NCI-H146 (cell line): ENCODE data around the gene VPS50.
"Not testable (repeated sequence)": the region's sequence is repeated elsewhere in the genome, so short reads cannot be mapped to it uniquely, and the experiment has no call there.

ENCODE experiments used
- DNase-seq: peaks from one replicate; lab custom pipeline; 2025; lab: John Stamatoyannopoulos, UW

The VPS50 gene

DNA sequence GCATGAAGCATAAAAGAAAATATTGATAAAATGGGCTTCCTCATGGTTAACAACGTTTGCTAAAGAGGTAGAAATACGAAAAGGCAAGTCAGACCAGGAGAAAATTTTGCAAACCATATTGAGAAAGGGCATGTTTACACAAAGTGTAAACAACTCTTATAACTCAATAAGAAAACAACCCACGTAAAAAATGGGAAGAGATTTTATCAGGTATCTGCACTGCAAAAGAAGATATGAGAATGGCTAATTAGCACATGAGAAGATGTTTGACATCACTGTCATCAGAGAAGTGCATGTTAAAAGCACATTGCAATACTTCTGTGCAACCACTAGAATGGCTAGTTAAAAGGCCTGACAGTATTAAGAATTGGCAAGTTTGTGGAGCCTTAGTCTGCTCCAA lies 99.5 kb downstream of the VPS50 start:
- no peak for DNase-seq

DNA sequence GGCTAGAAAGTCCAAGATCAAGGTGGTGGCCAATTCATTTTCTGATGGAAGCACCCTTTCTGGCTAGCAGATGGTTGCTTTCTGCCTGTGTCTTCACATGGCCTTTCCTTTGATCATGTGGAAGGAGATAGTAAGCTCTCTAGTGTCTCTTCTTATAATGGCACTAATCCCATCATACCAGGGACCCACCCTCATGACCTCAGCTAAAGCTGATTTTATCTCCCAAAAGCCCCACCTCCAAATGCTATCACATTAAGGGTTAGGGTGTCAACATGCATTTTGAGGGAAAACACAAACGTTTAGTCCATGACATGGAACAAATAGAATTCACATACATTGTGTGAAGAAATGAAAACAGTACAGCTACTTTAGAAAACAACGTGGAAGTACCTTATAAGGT lies 100.0 kb downstream of the VPS50 start:
- DNase-seq, result no peak

- no peak for DNase-seq
Measured at GRCh38 chr7:93337052-93337451, 104.9 kb downstream of the VPS50 start.

DNA sequence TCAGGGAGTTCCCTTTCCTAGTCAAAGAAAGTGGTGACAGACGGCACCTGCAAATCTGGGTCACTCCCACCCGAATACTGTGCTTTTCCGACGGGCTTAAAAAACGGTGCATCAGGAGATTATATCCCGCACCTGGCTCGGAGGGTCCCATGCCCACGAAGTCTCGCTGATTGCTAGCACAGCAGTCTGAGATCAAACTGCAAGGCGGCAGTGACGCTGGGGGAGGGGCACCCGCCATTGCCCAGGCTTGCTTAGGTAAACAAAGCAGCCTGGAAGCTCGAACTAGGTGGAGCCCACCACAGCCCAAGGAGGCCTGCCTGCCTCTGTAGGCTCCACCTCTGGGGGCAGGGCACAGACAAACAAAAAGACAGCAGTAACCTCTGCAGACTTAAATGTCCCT lies 110.0 kb downstream of the VPS50 start:
- DNase-seq, result not testable (repeated sequence)

DNA sequence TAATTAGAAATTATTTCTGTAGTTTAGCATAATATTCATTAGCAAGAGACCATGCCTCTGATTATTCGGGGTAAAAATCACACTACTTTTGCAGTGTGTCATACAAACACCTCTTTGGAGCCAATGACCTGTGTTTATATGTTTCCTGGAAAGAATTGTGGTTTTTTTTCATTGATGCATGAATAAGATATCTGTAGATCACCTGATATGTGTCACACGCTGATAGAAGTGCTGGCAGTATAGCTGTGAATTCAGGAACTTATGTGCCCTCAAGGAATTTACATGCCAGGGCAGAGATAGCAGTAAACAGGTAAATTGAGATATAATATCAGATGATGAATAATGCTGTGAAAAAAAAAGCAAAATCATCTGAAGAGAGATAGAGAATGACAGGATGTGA lies 118.2 kb downstream of the VPS50 start:
- DNase-seq, result no peak

DNA sequence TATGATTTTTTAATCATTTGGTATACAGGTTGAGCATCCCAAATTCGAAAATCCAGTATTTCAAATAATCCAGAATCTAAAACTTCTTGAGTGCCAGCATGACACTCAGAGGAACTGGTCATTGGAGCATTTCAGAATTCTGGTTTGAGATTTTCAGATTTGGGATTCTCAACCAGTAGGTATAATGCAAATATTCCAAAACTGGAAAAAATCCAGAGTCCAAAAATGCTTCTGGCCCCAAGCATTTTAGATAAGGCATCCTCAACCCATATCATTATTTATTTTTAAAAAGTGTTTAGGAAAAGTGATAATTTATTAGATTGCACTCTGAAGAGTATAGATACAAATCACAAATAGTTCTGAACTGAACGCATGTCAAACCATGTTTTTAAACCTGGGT lies 120.7 kb downstream of the VPS50 start:
- no peak for DNase-seq

DNA sequence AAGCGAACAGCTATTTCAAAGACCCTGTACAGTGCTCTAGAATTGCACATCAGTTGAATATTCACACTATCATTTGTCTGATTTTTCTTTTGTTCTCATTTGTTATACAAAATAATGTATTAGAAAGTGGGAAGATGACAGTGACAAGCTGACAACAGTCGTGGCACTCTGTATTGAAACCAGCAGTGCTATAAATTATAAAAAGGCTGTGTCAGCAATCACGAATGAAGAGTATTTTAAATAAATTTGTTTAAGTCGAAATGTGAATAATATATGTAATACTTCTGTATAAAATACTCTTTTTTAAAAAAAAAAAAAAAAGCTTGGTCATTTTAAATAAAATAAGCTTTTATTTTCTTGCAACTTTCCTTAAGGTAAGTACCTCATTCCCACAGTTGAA lies 122.6 kb downstream of the VPS50 start:
- no peak for DNase-seq

GRCh38 chr7:93359520-93360198 lies 127.5 kb downstream of the VPS50 start:
- no peak for DNase-seq

- DNase-seq, result no peak
Measured at GRCh38 chr7:93361853-93362252, 129.7 kb downstream of the VPS50 start.

GRCh38 chr7:93364806-93365205 lies 132.6 kb downstream of the VPS50 start:
- no peak for DNase-seq

GRCh38 chr7:93365341-93365740 lies 133.2 kb downstream of the VPS50 start:
- no peak for DNase-seq

GRCh38 chr7:93366816-93367215 lies 134.7 kb downstream of the VPS50 start:
- DNase-seq, result no peak

GRCh38 chr7:93367254-93367653 lies 135.1 kb downstream of the VPS50 start:
- no peak for DNase-seq

- not testable (repeated sequence) for DNase-seq
Measured at GRCh38 chr7:93370937-93371336, 138.8 kb downstream of the VPS50 start.

DNA sequence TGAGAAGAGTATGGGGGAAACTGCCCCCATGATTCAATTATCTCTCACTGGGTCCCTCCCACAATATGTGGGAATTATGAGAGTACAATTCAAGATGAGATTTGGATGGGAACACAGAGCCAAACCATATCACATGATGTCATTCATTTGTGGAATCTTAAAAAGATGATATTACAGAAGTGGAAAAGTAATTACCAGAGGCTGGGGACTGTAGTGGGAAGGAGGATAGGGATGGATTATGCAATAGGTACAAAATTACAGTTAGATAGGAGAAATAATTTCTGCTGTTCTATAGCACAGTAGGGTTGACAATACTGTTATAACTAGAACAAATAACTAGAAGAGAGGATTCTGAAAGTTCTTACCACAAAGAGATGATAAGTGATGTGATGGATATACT lies 141.4 kb downstream of the VPS50 start:
- no peak for DNase-seq

DNA sequence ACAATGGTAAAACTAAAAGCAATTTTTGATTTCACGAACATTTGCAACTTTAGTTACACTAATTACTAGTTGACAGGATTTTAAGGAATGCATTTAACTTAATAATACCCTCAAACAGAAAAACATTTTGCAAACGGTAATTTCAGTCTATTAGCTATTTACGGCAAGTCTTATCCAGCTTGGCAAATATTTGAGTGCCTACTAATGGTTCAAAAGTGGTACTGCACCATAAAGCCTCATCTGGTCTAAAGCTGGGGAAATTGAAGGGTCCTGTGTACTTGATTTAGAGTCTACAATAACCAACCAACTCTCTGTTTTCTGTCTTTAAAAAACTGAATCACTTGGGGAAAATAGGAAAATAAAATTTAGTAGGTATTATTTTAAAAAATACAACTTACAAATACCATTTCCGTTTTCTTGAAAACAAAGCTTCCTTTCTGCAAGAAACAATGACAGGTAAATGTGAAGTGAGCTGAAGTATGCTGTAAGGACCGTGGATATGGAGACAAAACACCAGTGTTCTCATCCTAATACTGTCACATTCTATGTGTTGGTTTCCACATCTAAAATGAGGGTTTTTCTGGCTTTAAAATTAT lies 142.3 kb downstream of the VPS50 start:
- DNase-seq, result peak; percentile 37

GRCh38 chr7:93375603-93376002 lies 143.4 kb downstream of the VPS50 start:
- no peak for DNase-seq

- DNase-seq, result no peak
Measured at GRCh38 chr7:93378131-93378760, 146.1 kb downstream of the VPS50 start.

DNA sequence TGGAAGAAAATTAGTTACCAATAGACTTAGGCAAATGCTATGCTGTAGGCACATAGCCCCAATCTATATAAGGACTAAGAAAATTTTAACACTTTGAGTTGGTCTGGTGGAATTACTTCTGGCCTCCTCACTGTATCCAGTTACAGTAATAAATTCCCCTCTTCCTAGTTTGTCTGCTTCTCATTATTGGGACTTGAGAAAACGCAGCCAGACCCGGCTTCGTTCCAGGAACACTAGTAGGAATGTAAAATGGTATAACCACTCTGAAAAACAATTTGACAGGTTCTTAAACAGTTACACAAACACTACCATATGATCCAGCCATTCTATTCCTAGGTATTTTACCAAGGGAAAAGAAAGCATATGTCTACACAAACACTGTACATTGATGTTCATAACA lies 150.2 kb downstream of the VPS50 start:
- DNase-seq, result no peak

GRCh38 chr7:93390660-93391059 lies 158.5 kb downstream of the VPS50 start:
- no peak for DNase-seq

GRCh38 chr7:93392984-93393383 lies 160.8 kb downstream of the VPS50 start:
- no peak for DNase-seq

DNA sequence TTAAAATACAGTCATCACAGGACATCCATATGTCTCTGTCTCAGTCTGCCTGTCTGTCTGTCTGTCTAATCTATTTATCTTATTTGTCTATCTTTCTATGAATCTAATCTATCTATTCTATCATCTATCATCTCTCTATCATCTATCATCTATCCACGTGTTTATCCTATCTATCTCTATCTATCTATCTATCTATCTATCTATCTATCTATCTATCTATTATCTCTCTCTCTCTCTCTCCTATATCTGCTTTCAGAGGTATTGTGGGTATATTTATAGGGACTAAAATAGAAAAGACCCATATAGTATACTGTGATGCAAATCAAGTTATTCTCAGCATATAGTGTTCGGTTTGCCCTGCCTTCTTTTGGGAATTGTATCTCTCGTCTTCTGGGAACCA lies 167.5 kb downstream of the VPS50 start:
- no peak for DNase-seq

- DNase-seq, result no peak
Measured at GRCh38 chr7:93402944-93403343, 170.8 kb downstream of the VPS50 start.

- DNase-seq, result no peak
Measured at GRCh38 chr7:93407239-93407638, 175.1 kb downstream of the VPS50 start.
